ENCODE results near the gene SFMBT2.
"Not testable (repeated sequence)": the region's sequence is repeated elsewhere in the genome, so short reads cannot be mapped to it uniquely, and the experiment has no call there.

DNA sequence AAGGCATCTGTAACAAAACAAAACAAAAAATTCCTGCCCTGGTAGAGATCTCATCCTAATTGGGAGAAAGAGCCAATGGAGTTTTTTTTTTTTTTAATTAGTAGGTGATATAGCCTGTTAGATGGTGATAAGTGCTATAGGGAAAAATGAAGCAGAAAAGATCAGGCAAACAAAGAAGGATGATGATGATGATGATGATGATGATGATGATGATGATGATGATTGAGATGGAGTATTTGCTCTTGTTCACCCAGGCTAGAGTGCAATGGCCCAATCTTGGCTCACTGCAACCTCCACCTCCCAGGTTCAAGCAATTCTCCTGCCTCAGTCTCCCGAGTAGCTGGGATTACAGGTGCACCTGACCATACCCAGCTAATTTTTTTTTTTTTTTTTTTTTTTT is 22.7 kb downstream of the SFMBT2 start:
- not testable (repeated sequence) for TF ChIP-seq POLR2AphosphoS5, POLR2A (IDR thresholded peaks at IDR 0.05)
- TF ChIP-seq, protein P1, sequence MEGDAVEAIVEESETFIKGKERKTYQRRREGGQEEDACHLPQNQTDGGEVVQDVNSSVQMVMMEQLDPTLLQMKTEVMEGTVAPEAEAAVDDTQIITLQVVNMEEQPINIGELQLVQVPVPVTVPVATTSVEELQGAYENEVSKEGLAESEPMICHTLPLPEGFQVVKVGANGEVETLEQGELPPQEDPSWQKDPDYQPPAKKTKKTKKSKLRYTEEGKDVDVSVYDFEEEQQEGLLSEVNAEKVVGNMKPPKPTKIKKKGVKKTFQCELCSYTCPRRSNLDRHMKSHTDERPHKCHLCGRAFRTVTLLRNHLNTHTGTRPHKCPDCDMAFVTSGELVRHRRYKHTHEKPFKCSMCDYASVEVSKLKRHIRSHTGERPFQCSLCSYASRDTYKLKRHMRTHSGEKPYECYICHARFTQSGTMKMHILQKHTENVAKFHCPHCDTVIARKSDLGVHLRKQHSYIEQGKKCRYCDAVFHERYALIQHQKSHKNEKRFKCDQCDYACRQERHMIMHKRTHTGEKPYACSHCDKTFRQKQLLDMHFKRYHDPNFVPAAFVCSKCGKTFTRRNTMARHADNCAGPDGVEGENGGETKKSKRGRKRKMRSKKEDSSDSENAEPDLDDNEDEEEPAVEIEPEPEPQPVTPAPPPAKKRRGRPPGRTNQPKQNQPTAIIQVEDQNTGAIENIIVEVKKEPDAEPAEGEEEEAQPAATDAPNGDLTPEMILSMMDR (IDR thresholded peaks at IDR 0.05) = not testable (repeated sequence)
